ENCODE measurements around the gene UBE2F. TPM values are rescaled to one million over a fixed set of nuclear protein-coding genes. Genes with fewer than 3 reads are reported as not detected.

UBE2F gene
- total RNA-seq, 1 experiment from 2014 or later = 62.1 TPM

DNA sequence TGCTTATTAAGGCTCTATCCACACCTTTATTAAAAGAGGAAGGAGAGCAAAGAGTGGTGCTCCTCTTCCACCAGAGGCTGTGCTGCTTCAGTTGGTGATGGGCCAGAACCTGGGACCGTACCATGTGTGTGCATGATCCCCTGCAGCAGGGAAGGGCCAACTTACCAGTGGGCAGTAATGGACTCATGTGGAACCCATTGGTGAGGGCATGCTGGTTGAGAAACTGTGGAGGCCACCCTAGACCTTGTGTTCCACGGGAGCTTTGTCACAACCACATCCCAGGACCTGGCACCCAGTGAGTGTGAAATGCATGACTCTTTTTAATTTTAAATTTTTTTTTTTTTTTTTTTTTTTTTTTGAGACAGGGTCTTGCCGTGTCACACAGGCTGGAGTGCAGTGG is 5.4 kb downstream of the UBE2F start:
- Mint-ChIP-seq H3K27ac (no peak overlapping the region), H3K9me3 (no peaks in the 10 kb centered on the region), H3K27me3 (ENCODE audit: low read depth) (no peaks in the 10 kb centered on the region), H3K4me1 (peaks cover 32 to 34% of the 10 kb centered on the region in 2 experiments), H3K4me3 (no peak overlapping the region), H3K36me3 (ENCODE audit: insufficient read depth in 1 of 3, low read depth in 3 of 3) (peaks cover 11 to 29% (median 20%) of the 10 kb centered on the region in 3 experiments)
- Histone ChIP-seq H2BK120ac (ENCODE audit: low read depth, low read length, poor library complexity, severe bottlenecking) (no peak overlapping the region), H3K14ac (ENCODE audit: insufficient read depth, low read length) (no peak overlapping the region), H4K8ac (replicated peaks; ENCODE audit: insufficient read length, low read depth, low read length) (no peak overlapping the region), H3K4ac (ENCODE audit: low read depth, low read length) (no peak overlapping the region), H3K23ac (ENCODE audit: insufficient read length, low read depth, low read length) (no peak overlapping the region), H4K20me1 (ENCODE audit: control insufficient read depth, insufficient read depth, insufficient read length) (peaks cover 2% of the 10 kb centered on the region), H3K27ac (ENCODE audit: insufficient read length, low read depth, low read length) (no peak overlapping the region), H3K9ac (ENCODE audit: extremely low read depth, insufficient read length, low read length) (no peak overlapping the region), H2AK5ac (ENCODE audit: insufficient read length, low read length) (no peak overlapping the region), H3K4me2 (ENCODE audit: insufficient read depth, insufficient read length, low read length) (no peak overlapping the region), H3K9me3 (ENCODE audit: control insufficient read depth, low read depth, low read length) (no peaks in the 10 kb centered on the region), H4K91ac (ENCODE audit: insufficient read length, low read depth, low read length) (no peak overlapping the region), H3T11ph (ENCODE audit: low read length) (no peak overlapping the region), H3K56ac (ENCODE audit: insufficient read length, low read depth, low read length) (no peak overlapping the region), H3K27me3 (ENCODE audit: insufficient read depth, low read length) (no peaks in the 10 kb centered on the region), H2BK20ac (ENCODE audit: low read depth, low read length, poor library complexity, severe bottlenecking) (no peak overlapping the region), H3K4me1 (ENCODE audit: insufficient read depth, low read length) (peaks cover 6% of the 10 kb centered on the region), H3K18ac (ENCODE audit: insufficient read length, low read depth, low read length) (no peak overlapping the region), H3K23me2 (ENCODE audit: insufficient read length, low read depth, low read length, poor library complexity, severe bottlenecking) (peaks cover 7% of the 10 kb centered on the region), H2AFZ (ENCODE audit: low read length) (no peak overlapping the region), H4K5ac (ENCODE audit: insufficient read length, low read depth, low read length) (no peak overlapping the region), H3K79me2 (ENCODE audit: insufficient read depth, low read length) (peaks cover 41% of the 10 kb centered on the region; the same call in 1 of the 2 replicates), H2BK5ac (ENCODE audit: insufficient read length, low read length) (no peak overlapping the region), H2BK15ac (ENCODE audit: low read depth, low read length) (no peak overlapping the region), H3K79me1 (ENCODE audit: insufficient read depth, low read depth, low read length, poor library complexity, severe bottlenecking) (peaks cover 15% of the 10 kb centered on the region), H2BK12ac (ENCODE audit: insufficient read length, low read depth, low read length) (no peak overlapping the region)
- WGBS (ENCODE audit: extremely low coverage, insufficient read length, low lambda C conversion rate) = no CpG with 5 or more reads among the region's 3 CpGs
- TF ChIP-seq, protein P1, sequence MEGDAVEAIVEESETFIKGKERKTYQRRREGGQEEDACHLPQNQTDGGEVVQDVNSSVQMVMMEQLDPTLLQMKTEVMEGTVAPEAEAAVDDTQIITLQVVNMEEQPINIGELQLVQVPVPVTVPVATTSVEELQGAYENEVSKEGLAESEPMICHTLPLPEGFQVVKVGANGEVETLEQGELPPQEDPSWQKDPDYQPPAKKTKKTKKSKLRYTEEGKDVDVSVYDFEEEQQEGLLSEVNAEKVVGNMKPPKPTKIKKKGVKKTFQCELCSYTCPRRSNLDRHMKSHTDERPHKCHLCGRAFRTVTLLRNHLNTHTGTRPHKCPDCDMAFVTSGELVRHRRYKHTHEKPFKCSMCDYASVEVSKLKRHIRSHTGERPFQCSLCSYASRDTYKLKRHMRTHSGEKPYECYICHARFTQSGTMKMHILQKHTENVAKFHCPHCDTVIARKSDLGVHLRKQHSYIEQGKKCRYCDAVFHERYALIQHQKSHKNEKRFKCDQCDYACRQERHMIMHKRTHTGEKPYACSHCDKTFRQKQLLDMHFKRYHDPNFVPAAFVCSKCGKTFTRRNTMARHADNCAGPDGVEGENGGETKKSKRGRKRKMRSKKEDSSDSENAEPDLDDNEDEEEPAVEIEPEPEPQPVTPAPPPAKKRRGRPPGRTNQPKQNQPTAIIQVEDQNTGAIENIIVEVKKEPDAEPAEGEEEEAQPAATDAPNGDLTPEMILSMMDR (conservative IDR thresholded peaks at IDR 0.05) = no peak
- no peak for DNase-seq

Measured in H9 (cell line).